Vagina (tissue), 2 donors: ENCODE measurements around the gene ATP1A4.

ENCODE experiments used
- CTCF ChIP-seq, 3 experiments: fragments of 450-650 bp in 2 of 3; fragments of 200-600 bp in 1 of 3; sonication (generic) in 1 of 3; IDR thresholded peaks; one replicate each; pipeline ENCODE4 v1.5.1; 2017 to 2019; ENCODE audit warnings: antibody characterized with exemption in 3 of 3, mild to moderate bottlenecking in 2 of 3, moderate library complexity in 2 of 3
- POLR2AphosphoS5 ChIP-seq, 2 donors: sonication (generic); formaldehyde crosslinking; IDR thresholded peaks; one replicate each; pipeline ENCODE4 v1.9.0; 2017; ENCODE audit warnings: antibody characterized with exemption in 2 of 2, mild to moderate bottlenecking in 2 of 2, low read depth in 1 of 2; ENCODE audit not compliant: insufficient read depth in 1 of 2

GRCh38 chr1:160168609-160169369 lies 17.4 kb downstream of the ATP1A4 start:
- no peak for TF ChIP-seq POLR2AphosphoS5 (IDR thresholded peaks at IDR 0.05; ENCODE audit: insufficient read depth in 1 of 2, low read depth in 1 of 2)
- TF ChIP-seq CTCF (IDR thresholded peaks at IDR 0.05): no peak
